KG1 (cell line): ENCODE measurements around the gene CCDC88C.
"Not testable (repeated sequence)": the region's sequence is repeated elsewhere in the genome, so short reads cannot be mapped to it uniquely, and the experiment has no call there.

Source experiments
- DNase-seq: peaks from one replicate; lab custom pipeline; 2025; lab: John Stamatoyannopoulos, UW

CCDC88C gene

DNA sequence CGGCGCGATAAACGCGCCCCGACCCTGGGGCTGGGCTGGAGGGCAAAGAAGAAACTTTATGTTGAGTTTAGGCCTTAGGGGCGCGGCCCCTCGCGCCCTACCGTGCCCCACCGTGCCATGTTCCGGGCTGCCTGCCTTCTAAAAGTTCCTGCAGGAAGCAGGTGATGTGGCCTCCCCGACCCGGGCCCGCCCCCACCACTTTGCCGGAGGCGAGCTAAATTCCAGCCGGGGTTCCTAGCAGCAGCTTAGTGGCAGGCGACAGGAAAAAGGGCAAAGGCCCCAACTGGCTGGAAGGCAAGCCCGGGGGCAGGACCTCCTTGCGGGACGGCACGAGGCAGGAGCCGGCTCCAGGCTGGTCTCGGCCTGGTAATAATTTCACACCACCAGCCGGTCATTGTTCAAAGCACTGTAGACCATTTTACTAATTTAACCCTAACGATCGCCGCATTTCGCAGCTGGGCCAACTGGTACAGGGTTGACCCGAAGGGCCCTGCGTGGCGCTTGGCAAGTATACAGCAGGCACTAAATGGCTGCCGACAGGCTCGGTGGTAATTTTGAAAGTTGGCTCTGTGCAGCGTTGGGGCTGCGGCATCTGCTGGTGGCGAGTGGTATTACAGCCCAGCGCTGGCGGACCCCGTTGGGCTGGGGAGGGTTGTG, 895 bp upstream of the CCDC88C start:
- DNase-seq: peak; percentile 53

DNA sequence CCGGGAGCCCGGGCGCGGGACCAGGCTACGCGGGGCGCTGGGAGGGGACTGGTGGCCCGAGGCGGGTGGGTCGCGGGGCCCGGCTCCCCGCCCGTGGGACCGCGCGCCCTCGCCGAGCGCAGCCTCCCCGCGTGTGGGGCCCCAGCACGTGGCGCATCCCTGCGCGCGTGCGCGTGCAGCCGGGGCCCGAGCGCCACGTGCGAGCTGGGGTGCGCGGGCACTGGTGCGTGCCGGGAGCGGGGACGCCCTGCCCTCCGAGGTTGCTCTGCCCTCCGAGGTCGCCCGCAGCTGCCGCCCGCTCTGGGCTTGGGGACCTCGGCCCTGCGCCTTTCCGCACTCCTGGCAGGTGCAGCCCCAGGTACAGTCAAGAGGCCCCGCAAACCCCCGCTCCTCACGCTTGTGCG, 365 bp upstream of the CCDC88C start:
- peak; percentile 34 for DNase-seq

DNA sequence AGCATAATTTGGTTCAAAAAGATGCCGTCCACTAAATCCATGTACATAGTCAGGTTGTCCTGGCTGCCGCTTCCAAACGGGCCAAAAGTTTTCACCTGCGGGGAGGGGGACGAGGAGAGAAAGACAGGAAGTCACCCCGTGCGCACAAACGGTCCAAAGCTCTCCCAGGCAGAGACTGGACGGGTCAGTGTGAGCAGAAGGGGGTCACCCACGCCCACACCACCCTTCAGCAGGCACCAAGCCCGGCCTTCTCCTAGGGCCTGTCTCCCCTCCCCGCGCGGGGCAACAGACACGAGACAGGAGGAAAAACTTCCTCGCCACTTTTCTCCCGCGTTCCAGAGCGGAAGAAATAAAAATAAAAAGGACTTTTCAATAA, 888 bp downstream of the CCDC88C start:
- DNase-seq: no peak

DNA sequence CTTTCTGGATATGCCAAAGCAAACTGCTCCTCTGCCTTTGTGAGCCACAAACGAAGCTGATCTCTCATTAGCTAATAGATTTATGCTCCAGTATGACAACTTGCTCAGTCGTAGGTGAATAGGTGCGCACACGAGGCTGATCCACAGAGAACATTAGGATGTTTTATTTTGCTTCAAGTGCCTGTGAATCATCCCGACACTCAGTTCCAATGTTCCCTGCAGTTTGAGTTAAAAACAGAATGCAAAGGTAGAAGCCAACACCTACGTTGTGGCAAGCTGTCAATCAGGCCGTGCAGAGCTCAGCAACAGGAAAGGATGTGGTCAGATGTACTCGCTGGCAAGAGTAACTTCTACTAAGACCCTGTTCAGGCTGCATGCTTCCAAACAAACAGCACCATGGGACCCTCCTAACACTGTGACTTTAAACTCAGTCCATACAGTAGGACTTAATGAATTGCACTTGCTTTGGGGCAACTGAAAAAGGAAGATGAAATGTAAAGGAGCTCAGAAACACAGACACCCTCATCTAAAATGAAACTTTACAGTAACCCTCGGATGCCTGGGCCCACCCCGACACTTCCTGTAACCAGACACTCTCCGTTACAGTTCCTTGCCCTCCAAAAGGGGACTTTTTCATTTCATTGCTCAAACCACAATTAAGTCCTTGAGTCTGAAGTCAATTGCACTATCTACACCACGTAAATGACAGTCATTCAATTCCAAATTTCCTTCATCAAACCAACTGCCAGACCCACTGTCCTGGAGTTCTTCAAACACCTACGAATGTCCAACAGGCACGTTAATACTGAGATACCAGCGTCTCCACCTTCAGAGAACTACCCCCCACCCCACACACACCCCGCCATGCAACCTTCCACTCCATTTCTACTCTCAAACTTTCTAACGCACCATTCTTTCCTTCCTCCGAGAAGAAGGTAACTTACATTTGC, 1.6 kb downstream of the CCDC88C start:
- DNase-seq: peak; percentile 69

DNA sequence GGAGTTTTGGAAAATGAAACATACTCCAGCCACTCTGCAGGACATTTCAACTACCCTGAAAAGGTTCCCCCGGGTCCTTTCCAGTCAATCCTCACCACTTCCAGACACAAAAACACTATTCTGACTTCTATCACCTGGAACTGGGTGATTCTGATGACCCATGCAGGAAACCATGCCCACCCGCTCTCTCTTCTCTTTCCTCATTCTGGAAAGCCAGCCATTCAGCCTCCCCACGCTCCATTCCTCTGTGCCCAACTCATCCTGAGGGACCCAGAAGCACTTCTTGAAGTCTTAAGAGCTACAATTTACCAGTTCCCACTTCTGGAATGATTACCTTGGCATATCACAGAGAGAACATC, 3.2 kb downstream of the CCDC88C start:
- DNase-seq: no peak

DNA sequence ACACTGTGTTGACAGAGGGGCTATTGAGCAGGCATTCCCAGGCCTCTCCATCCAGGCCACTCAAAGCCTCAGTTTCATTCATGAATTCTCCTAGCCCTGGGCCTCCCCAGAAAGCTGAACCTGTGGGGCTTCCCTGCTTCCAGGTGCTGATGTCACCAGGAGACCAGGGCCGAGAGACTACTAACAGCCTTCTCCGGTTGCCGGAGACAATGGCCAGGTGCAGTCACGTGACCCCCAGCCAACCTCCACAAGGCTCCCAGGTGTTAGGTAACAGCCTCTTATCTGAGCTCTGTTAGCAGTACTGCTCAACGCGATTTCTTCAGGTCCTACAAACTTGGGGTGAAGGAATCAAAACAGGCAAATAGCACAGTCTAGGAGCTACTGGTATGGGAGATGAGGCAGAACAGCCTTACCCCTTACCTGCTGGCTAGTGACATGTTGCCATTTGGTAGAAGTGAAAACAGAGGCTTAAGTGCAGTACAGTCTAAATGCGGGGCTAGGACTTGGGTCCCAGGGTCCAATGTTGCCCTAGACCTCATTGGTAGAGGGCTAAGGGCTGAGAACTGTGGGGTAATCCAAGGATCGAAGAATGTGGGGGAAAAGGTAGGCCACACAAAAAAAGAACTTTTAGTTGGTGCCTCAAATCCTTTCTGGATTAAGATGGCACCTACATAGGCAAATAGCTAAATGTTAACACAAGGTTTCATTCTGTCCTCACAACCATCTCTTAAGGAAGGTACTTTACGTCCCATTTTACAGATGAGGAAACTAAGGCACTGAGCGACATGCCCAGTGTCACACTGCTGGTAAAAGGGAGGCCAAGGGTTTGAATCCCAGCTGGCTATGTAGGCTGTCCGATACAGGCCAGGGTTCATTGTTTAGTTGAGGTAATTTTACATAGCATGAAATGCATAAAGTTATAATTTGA, 3.8 kb downstream of the CCDC88C start:
- DNase-seq: no peak

DNA sequence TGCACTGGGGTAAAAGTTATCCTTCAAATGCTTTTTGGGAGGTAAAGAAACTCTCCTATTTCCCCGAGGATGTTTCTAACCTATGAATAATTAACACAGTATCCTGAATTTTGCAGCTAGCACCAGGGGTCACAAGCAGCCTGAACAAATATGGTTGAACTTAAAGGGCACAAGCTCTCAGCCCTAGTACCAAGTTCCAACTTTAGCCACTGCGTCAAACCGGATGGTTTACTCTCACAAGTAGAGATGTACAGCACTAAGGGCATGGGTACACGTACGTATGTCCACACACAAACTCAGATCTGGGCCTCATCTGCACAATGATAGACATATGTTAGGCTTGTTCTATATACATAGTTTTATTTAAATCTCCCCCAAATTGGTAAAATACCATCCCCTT, 4.7 kb downstream of the CCDC88C start:
- no peak for DNase-seq

DNA sequence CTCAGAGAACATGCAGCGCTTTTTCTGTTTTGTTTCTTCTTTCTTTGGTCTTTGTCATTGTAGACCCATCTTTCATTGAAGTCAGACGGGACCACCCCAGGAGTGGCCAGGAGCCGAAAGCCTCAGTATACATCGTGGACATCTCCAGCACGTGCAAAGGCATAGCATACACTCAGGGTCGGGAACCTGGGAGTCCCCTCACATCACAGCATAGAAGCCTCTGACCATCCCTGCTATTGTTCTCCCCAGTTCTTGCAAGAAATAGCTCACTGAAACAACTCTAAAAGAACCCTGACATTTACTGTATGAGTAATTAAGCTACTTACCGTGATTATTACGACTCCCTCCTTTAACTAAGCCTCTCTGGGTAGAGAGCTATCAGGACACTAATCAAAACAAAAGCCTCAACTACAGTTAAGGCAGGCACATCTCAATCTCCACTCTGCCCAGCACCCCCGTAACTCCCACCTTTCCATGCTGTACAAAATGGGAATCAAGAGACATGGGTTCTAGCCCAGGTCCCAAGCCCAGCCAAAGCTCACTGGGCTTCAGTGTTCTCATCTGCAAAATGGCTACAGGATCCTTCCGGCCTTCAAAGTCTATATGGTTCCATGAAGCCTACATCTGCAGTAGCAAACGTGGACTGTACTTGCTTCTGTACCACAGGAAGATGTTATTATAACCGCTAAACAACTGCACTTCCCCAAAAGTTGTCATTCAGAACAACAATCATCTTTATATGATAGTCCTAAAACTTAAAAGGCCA, 6.7 kb downstream of the CCDC88C start:
- no peak for DNase-seq

DNA sequence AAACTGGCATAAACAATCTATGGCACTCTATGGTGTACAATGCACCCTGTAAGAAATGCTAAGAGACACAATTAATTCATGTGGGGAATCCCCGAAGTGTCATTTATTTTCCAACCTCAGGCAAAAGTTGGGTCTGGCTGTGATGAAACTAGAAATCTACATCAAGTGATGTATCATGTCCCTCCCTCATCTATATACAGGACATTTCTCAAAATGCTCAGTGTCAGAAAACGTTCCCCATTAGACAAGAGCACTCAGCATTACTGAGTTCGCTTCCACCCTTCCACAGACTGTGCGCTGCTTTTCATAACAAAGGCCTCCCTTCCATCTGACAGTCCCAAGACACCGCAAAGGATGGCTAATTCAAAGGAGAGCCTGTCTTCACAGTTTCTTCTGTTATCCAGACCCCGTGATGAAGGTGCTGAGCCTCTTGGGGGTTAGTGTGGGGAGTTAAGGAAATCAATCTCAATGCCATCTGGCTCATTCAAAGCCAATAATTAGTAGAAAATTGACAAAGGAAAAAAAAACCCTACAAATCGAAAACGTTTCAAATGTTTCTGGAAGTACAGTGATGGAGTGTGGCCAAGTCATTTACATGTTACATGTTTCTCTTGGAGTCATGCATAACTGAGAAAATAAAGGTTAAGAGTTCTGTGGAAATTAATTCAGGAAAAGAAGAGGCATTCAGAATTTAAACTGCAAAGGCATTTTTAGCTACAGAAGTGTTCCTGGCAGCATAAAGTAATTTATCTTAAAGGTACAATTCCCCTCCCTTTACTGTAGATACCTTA, 7.5 kb downstream of the CCDC88C start:
- DNase-seq: no peak

DNA sequence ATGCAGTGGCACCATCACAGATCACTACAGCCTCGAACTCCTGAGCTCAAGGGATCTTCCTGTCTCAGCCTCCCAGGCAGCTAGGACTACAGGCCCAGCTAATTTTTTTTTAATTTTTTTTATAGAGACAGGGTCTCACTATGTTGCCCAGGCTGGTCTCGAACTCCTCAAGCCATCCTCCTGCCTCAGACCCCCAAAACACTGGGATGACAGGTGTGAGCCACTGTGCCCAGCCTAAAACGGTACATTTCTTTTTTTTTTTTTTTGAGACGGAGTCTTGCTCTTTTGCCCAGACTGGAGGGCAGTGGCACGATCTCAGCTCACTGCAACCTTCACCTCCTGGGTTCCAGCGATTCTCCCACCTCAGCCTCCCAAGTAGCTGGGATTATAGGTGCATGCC, 8.4 kb downstream of the CCDC88C start:
- DNase-seq: not testable (repeated sequence)

DNA sequence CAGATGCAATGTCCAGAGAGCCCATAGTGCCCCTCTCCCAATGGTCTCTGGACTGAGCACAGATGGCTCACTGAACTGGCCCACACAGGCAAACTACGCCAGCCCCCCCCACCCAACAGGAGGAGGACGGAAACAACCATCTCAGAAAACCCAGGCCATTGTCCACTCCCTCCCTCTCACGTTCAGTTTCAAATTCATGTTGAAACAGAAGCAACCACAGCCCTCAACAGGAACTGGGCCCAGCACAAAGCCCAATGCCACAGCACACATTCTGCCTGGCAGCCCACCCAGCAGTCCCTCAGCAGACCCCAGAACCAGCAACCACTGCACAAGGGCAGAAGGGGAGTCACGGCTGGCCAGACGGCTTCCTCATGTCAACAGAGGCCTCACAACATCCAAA, 10.6 kb downstream of the CCDC88C start:
- no peak for DNase-seq

DNA sequence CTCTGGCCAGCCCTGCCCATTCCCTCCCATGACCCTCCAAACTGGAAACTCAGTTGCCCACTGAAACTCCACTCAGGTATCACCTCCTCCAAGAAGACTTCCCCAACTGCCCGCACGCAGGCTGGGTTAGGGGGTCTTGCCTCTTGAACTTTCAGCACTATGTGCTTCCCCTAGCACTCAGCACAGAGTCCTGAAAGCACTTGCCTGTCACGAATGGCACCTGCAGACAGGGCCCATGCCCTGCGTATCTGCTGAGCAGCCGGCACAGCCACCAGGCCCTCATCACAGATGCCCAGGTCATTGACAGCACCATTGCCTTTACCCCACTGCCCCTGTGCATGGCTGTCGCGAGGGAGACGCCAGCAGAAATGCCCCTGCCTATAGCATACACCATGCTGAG, 11.2 kb downstream of the CCDC88C start:
- no peak for DNase-seq

DNA sequence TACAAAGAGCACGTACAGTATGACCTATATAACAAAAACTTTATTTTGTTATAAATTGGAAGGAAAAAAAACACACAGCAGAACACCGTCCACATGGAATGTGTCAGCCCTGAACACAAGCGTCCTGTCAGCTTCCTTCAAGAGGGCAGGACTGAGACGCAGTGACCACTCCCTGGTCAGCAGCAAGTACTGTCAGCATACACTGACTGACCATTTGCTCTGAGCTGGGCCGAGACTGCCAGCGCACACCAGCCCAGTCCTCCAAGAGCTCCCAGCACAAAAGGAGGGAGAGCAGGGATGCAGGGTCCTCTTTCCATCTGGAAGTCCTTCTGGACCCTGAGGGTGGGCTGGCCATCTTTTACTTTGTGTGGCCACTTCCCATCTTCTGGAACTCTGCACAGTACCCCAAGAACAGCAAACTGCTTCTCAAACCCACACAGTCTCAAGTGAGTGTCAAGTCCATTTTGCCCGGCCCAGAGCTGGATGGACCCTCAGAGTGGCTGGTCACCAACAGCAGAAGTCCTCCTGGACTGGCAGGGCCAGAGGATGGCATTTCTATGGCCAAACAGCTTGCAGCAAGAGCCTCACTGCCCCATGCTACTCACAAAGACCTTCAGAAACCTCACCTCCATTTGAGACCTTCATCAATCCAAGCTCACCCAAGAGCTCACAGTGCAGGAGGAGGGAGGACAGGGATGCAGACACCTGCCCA, 11.7 kb downstream of the CCDC88C start:
- DNase-seq: no peak

DNA sequence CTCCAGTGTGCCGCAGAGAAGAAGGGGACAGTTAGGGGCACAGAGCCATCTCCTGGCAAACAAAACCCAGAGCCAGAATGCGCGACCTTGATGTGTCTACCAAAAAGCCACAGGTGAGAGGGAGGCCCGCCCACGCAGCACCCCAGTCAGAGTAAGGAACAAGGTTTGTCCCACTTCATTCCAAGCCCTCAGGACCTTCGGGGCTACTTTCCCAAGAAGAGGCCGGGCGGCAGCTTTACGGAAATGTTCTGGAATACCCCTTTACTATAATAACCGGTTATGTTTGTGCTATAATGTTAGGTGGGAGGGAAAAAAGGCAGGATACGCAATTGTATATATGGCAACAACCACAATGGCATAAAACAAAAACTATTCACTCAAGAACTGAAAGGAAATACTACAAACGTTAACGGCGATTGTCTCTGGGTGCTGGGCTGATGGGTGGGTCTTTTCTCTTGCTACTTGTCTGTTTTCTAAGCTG, 12.3 kb downstream of the CCDC88C start:
- no peak for DNase-seq

DNA sequence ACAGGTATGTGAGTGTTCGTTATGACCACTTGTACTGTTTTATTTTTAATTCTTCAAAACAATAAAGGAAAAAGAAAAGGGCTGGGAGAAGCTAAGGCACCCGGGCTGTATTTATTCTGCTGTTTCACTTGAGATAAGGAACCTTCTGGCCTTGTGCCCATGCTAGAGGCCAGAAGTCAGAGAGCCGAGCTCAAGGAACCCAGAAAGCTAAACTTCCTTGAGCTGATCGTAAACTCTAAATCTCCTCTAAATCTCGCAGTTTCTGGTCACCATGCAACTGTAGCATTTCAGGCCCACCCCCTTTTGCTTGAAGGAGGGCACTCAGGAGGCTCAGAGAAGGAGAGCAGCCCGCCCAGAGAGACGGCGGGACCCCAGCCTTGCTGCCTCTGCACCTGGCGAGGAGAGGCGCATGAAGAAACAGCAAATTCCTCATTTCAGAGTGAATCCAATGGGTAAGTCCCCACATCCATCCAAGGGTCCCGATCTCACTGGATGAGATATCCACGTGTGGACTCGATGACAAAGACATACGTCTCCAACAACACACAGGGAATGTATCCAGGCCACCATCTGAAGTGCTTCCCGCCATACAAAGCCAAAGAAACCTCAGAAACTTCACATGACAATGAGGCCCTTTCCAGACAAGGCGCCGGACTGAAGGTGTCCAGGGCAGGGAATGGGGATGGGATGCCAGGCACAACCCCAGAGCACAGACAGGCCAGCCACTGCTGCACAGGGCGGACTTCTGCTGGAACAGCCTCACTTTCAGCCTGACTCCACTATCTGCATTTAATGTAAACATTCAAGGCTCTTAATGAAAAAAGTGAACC, 14.6 kb downstream of the CCDC88C start:
- peak; percentile 34 for DNase-seq

DNA sequence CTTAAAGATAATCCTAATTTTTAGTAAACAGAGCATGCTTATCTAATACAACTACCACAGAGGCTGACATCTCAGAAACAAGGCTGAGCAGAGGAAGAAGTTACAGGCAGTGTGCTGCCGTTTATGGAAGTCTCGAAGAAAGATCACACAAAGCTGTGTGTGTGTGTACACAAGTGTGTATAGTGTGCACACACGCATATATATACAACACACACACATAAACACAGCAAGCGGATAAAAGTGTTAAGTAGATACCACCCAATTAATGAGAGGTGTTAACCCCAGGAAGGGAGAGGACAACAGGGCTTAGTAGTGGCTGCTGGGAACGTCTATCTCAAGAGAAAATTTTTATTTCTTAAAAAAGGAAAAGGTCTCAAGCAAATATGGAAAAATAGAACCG, 15.3 kb downstream of the CCDC88C start:
- DNase-seq: no peak

DNA sequence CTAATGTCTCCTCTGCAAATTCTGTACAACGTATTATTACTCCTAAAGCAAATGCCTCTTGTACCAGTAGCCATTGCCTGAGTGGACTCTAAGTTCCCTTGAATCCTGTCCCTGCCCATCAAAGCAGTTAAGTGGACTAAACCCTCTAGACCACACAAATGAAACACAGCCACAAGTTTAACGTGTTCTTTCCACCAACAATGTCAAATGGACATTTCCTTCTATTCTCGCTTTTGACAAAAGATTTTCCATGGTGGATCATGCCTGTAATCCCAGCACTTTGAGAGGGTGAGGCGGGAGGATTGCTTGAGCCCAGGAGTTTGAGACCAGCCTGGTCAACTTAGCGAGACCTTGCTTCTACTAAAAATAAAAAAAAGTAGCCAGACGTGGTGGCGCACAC, 15.9 kb downstream of the CCDC88C start:
- no peak for DNase-seq

DNA sequence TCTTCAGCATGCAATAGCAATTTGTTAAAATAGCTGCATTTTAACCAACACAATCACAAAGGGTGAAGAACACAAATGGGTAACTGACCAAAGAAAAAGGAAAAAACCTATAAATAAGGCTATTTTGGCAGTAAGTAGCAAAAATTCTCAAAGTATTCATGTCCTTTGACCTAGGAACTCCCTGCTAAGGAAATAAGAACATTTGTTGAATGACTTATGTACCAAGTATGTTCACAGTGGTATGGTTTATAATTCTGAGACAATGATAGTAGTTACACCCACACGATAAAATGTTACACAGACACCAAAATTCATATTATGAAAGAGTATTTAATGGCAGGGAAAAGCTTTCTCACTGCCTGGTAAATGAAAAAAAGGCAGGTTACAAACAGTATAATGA, 16.9 kb downstream of the CCDC88C start:
- peak; percentile 4 for DNase-seq
